Neural cell (in vitro differentiated cells): Measurements from ENCODE around the gene ALDH9A1.

ENCODE experiments used
- EP300 ChIP-seq: fragments of 450-650 bp; conservative IDR thresholded peaks from 2 replicates; pipeline ENCODE4 v1.6.1; 2014; ENCODE audit warnings: antibody characterized with exemption, mild to moderate bottlenecking, moderate library complexity; ENCODE audit not compliant: poor library complexity, severe bottlenecking
- MXI1 ChIP-seq: fragments of 450-650 bp; conservative IDR thresholded peaks from 2 replicates; pipeline ENCODE4 v1.6.1; 2014; ENCODE audit warnings: antibody characterized with exemption, mild to moderate bottlenecking; ENCODE audit not compliant: poor library complexity, severe bottlenecking
- POLR2AphosphoS5 ChIP-seq: IDR thresholded peaks from 2 replicates; pipeline ENCODE4 v1.6.1; 2012
- TF ChIP-seq, protein P1 (sequence below): fragments of 450-650 bp; IDR thresholded peaks from 2 replicates; pipeline ENCODE4 v1.5.1; 2014; ENCODE audit warnings: antibody characterized with exemption, mild to moderate bottlenecking, moderate library complexity; ENCODE audit not compliant: poor library complexity, severe bottlenecking

DNA sequence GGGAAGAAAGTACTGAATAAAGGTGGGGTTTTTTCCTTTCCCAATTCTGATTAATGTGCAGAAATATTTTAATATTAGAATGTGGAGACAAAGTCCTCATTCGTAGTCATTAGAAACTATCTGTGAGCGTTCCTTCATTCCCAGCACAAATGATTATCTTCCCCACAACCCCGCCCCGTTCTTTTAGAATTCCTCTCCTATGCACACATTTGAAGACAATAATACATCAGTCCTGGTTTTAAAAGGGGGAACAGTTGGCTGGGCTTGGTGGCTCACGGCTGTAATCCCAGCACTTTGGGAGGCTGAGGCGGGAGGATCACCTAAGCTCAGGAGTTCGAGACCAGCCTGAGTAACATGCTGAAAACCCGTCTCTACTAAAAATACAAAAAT is 876 bp downstream of the ALDH9A1 start:
- TF ChIP-seq MXI1 (no peak), EP300 (no peak), POLR2AphosphoS5 (no peak)
- TF ChIP-seq, protein P1, sequence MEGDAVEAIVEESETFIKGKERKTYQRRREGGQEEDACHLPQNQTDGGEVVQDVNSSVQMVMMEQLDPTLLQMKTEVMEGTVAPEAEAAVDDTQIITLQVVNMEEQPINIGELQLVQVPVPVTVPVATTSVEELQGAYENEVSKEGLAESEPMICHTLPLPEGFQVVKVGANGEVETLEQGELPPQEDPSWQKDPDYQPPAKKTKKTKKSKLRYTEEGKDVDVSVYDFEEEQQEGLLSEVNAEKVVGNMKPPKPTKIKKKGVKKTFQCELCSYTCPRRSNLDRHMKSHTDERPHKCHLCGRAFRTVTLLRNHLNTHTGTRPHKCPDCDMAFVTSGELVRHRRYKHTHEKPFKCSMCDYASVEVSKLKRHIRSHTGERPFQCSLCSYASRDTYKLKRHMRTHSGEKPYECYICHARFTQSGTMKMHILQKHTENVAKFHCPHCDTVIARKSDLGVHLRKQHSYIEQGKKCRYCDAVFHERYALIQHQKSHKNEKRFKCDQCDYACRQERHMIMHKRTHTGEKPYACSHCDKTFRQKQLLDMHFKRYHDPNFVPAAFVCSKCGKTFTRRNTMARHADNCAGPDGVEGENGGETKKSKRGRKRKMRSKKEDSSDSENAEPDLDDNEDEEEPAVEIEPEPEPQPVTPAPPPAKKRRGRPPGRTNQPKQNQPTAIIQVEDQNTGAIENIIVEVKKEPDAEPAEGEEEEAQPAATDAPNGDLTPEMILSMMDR: no peak
